Thoracic aorta (tissue), 2 donors: ENCODE data around the gene MYH7. TPM values are rescaled to one million over a fixed set of nuclear protein-coding genes. Genes with fewer than 3 reads are reported as not detected.

Experiments
- ATAC-seq: fragments of 150-250 bp; one replicate; pipeline ENCODE4 v1.8.0; 2017; ENCODE audit warnings: low read depth; ENCODE audit not compliant: insufficient number of reproducible peaks, low FRiP score
- DNase-seq: peaks from one replicate; pipeline ENCODE4 v3.0.0-alpha.2; 2020; ENCODE audit warnings: low spot score
- H3K27ac ChIP-seq, 2 donors: fragments of 200-600 bp; sonication (generic); 1 replicate in 1 of 2; 2 replicates in 1 of 2; pipeline ENCODE4 v1.5.1; 2016; ENCODE audit warnings: mild to moderate bottlenecking in 2 of 2, moderate library complexity in 2 of 2
- H3K27me3 ChIP-seq: fragments of 200-600 bp; sonication (generic); replicated peaks from 2 replicates; pipeline ENCODE4 v1.6.0; 2016; ENCODE audit warnings: mild to moderate bottlenecking; ENCODE audit not compliant: insufficient read depth
- H3K36me3 ChIP-seq: fragments of 200-600 bp; sonication (generic); one replicate; pipeline ENCODE4 v1.5.1; 2016
- H3K4me1 ChIP-seq, 2 donors: fragments of 200-600 bp; sonication (generic); 1 replicate in 1 of 2; 2 replicates in 1 of 2; pipeline versions ENCODE4 v1.5.1 to v1.6.0; 2016; ENCODE audit warnings: low read depth in 2 of 2, mild to moderate bottlenecking in 1 of 2; ENCODE audit not compliant: control insufficient read depth in 1 of 2
- H3K4me3 ChIP-seq: fragments of 200-600 bp; sonication (generic); 2 replicates; pipeline ENCODE4 v1.5.1; 2016; ENCODE audit warnings: mild to moderate bottlenecking
- H3K9me3 ChIP-seq: fragments of 200-600 bp; sonication (generic); 2 replicates; pipeline ENCODE4 v1.5.1; 2016
- total RNA-seq, 2 donors: library from RNA; depleted of rRNA; stranded (reverse); fragments of >200 nt; gene quantifications; one replicate each; pipeline versions ENCODE4 v1.1.0 to v1.2.3, GENCODE V29; 2016
- TF ChIP-seq, protein P1 (sequence below): fragments of 200-600 bp; sonication (generic); IDR thresholded peaks from one replicate; pipeline ENCODE4 v1.5.1; 2019; ENCODE audit warnings: antibody characterized with exemption

The MYH7 gene
- total RNA-seq, 2 donors from 2014 or later = 0.81 TPM; not detected in 1

DNA sequence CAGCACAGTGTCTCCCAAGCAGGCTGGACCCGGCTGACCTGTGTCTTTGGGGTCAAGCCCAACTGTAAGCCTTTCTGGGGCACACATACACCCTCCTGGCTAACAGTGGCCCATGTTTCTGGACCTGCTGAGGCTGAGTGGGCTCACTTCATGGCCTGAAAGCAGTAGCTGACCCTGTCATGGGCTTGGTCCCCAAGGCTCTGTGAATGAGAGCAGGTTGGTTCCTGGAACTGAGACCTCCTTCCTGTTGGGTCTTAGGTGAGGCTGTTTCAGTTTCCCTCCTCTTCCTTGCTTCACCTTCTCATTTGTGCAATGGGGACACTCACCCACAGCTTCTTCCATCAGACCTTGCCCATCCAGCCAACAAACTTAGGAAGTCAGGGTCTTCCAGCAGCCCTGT is 63.6 kb downstream of the MYH7 start:
- TF ChIP-seq, protein P1, sequence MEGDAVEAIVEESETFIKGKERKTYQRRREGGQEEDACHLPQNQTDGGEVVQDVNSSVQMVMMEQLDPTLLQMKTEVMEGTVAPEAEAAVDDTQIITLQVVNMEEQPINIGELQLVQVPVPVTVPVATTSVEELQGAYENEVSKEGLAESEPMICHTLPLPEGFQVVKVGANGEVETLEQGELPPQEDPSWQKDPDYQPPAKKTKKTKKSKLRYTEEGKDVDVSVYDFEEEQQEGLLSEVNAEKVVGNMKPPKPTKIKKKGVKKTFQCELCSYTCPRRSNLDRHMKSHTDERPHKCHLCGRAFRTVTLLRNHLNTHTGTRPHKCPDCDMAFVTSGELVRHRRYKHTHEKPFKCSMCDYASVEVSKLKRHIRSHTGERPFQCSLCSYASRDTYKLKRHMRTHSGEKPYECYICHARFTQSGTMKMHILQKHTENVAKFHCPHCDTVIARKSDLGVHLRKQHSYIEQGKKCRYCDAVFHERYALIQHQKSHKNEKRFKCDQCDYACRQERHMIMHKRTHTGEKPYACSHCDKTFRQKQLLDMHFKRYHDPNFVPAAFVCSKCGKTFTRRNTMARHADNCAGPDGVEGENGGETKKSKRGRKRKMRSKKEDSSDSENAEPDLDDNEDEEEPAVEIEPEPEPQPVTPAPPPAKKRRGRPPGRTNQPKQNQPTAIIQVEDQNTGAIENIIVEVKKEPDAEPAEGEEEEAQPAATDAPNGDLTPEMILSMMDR = no peak
- Histone ChIP-seq H3K9me3 (no peaks in the 10 kb centered on the region), H3K4me1 (peaks cover 0 to 6% of the 10 kb centered on the region in 2 donors), H3K36me3 (no peaks in the 10 kb centered on the region), H3K27ac (no peak overlapping the region), H3K4me3 (no peak overlapping the region), H3K27me3 (no peaks in the 10 kb centered on the region)
- no peak for ATAC-seq
- DNase-seq = no peak

DNA sequence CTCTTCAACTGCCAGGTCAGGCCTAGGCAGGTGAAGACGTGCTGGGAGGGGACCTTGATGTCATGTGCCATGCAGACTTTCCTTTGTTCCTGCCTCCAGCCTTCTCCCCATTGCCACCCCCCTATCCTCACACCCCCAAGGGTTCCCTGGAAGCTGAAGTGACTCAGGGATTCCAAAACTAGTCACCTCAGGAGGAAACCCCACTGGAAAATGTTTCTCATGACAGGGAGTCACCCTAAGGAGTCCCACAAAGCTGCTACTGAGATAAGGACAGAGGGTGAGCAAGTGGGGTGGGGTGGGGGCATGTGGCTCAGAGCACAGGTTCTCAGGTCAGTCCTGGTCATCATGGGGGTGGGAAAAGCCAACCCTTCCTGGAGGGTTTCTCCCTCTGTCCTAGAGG is 65.2 kb downstream of the MYH7 start:
- no peak for DNase-seq
- H3K4me1 ChIP-seq = peaks cover 0 to 6% of the 10 kb centered on the region in 2 donors
- H3K27me3 ChIP-seq = no peaks in the 10 kb centered on the region
- TF ChIP-seq, protein P1 = no peak
- H3K36me3 ChIP-seq = no peaks in the 10 kb centered on the region
- H3K4me3 ChIP-seq = no peak overlapping the region
- no peak for ATAC-seq
- no peaks in the 10 kb centered on the region for H3K9me3 ChIP-seq
- H3K27ac ChIP-seq = no peak overlapping the region

GRCh38 chr14:23366426-23366921 is 69.0 kb downstream of the MYH7 start:
- H3K27ac ChIP-seq = peak overlapping the region; percentile 86 to 98
- peak overlapping the region; percentile 73 for H3K4me3 ChIP-seq
- TF ChIP-seq, protein P1 = no peak
- peaks cover 0 to 30% of the 10 kb centered on the region in 2 donors for H3K4me1 ChIP-seq
- no peaks in the 10 kb centered on the region for H3K27me3 ChIP-seq
- ATAC-seq (peak; percentile 9), DNase-seq (no peak)
- H3K9me3 ChIP-seq = no peaks in the 10 kb centered on the region
- no peaks in the 10 kb centered on the region for H3K36me3 ChIP-seq

DNA sequence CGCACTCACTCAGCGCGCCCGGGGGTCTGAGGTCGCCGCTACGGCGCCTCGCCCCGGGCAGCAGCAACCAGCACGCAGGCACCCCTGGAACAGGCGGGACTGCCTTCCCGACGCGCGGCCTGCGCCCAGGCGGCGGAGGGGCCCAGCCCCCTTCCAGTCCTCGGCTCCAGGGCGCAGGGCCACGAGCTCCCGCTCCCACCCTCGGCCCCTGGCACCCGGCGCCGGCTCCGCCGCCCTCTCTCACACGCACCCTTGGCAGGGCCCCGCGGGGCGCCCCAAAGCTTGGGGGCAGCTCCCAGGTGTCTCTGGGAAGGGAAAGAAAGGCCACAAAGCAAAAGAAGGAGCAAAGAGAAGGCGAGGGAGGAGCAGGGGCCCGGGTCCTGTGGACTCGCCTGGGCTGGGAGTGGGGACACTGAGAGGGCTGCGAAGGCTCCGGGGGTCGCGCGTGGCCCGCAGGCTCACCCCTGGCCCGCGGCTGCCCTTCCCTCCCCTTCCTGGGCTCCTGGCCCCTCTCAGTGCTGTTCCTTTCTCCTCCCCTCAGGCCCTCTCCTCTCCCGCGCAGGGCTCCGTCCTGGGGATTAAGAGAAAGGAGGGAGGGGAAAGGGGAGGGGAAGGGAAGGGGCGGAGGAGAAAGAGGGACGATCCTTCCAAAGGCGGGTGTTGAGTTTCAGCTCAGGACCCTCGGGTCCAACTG is 69.6 kb downstream of the MYH7 start:
- Histone ChIP-seq H3K4me3 (peak overlapping the region; percentile 73), H3K36me3 (no peaks in the 10 kb centered on the region), H3K27me3 (no peaks in the 10 kb centered on the region), H3K9me3 (no peaks in the 10 kb centered on the region), H3K27ac (peak overlapping the region; percentile 86 to 98), H3K4me1 (peaks cover 0 to 33% of the 10 kb centered on the region in 2 donors)
- TF ChIP-seq, protein P1 = no peak
- no peak for DNase-seq
- no peak for ATAC-seq

- DNase-seq (no peak), ATAC-seq (peak; percentile 45)
- peak within 1 kb of the TSS; percentile 73 for H3K4me3 ChIP-seq
- no peaks in the 10 kb centered on the region for H3K36me3 ChIP-seq
- no peaks in the 10 kb centered on the region for H3K27me3 ChIP-seq
- H3K27ac ChIP-seq = peak within 1 kb of the TSS; percentile 86 to 98
- TF ChIP-seq, protein P1 = no peak
- H3K9me3 ChIP-seq = no peaks in the 10 kb centered on the region
- H3K4me1 ChIP-seq = peaks cover 0 to 33% of the 10 kb centered on the region in 2 donors
Observed at GRCh38 chr14:23365036-23365731, 70.3 kb downstream of the MYH7 start, which contains the start of gene EFS. Gene EFS, minus strand, starts transcription at chr14:23365172. Its CDS starts 147 bp downstream, at chr14:23365025.
